Adipocyte (in vitro differentiated cells): Measurements from ENCODE around the gene ANXA5.

Source experiments
- DNase-seq: peaks from one replicate; pipeline ENCODE4 v3.0.0-alpha.2; 2015; ENCODE audit warnings: low read depth
- H3K27me3 ChIP-seq: replicated peaks from 2 replicates; pipeline ENCODE4 v1.7.0; 2013; ENCODE audit warnings: mild to moderate bottlenecking, low read length, moderate library complexity; ENCODE audit not compliant: control insufficient read depth, insufficient read depth
- H3K36me3 ChIP-seq: 2 replicates; pipeline ENCODE4 v1.7.0; 2013; ENCODE audit warnings: low read length, mild to moderate bottlenecking, moderate library complexity; ENCODE audit not compliant: control insufficient read depth, insufficient read depth, severe bottlenecking
- H3K4me1 ChIP-seq: 2 replicates; pipeline ENCODE4 v1.7.0; 2013; ENCODE audit warnings: mild to moderate bottlenecking, low read length, moderate library complexity; ENCODE audit not compliant: control insufficient read depth, insufficient read depth
- H3K4me3 ChIP-seq: 2 replicates; pipeline ENCODE4 v1.7.0; 2013; ENCODE audit warnings: mild to moderate bottlenecking, low read length, moderate library complexity
- H3K9ac ChIP-seq: 2 replicates; pipeline ENCODE4 v1.7.0; 2013; ENCODE audit warnings: mild to moderate bottlenecking, low read length, moderate library complexity
- H3K9me3 ChIP-seq: 2 replicates; pipeline ENCODE4 v1.7.0; 2013; ENCODE audit warnings: mild to moderate bottlenecking, low read length, moderate library complexity; ENCODE audit not compliant: control insufficient read depth

ANXA5 gene

DNA sequence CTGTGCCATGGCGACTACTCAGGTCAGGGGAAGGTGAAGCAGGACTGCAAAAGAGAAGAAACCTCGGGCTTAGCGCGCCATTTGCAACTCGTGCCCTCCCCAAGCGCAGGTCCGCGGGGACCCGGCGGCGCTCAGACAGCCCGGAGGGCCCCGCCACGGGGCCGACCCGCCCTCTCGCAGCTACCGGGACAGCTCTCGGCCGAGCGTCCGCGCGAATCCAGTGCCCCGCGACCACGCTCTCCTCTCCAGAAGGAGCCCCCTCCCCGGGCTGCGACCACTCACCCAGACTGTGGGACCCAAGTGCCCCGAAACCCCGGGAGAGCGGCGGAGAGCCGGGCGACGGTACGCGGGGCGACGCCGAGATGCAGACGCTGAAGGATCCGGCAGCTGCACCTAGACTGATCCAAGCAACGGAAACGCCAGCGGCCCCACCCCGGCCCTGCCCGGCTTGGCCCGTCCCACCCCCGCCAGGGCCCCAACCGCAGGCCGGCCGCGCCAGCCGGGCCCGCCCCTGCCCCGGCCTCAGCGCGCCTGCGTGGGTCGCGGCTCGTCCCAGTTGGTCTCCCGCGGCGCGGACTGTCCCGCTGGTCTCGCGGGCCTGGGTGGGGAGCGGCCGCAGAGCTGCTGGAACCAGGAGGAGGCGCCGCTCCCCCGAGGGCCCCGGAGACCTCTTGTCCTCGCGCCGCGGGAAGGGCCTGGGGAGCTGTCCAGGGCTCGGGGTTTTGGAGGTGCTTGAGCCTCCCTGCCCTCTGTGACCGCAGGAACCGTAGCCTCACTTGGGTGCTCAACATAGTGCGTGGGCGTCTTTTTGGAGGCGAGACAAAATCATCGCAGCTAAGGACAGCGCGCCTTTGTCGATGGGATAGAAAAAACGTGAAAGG, at the start of gene ANXA5:
TSS of gene ANXA5 (minus strand) at position 400 of the 881 bp plus-strand sequence. CDS start at position 9, 391 bp downstream.
- no peaks in the 10 kb centered on the region for H3K27me3 ChIP-seq
- peaks cover 57% of the 10 kb centered on the region for H3K4me1 ChIP-seq
- H3K9ac ChIP-seq: peak within 1 kb of the TSS; percentile 99

DNA sequence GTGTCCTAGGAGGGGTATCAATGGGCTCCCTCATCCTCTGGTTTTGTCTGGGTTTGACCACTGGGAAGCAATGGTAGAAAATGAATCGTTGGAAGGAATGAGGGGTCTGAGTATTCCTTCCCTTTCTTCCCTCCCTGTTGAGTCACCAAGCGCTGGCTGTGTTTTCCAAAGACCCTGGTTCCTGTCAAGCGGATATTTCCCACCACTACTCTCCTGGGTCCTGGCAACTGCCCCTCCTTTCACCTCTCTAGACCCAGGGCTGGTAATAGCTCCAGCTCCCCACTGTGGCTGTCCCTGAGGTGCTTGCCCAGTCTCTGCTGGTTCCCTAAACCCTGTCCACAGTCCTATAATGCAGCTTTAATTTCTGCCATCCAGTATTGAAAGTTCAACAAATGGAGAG, 46.0 kb upstream of the ANXA5 start:
- no peak overlapping the region for H3K9ac ChIP-seq
- H3K4me3 ChIP-seq: no peak overlapping the region
- H3K4me1 ChIP-seq: peaks cover 4% of the 10 kb centered on the region
- no peaks in the 10 kb centered on the region for H3K36me3 ChIP-seq
- H3K27me3 ChIP-seq: no peaks in the 10 kb centered on the region
- no peak for DNase-seq
- H3K9me3 ChIP-seq: no peaks in the 10 kb centered on the region

More for the DNA sequence above, at the start of gene ANXA5:
- H3K9me3 ChIP-seq: no peaks in the 10 kb centered on the region
- peak; percentile 98 for DNase-seq
- H3K4me3 ChIP-seq: peak within 1 kb of the TSS; percentile 93
- H3K36me3 ChIP-seq: peaks cover 17% of the 10 kb centered on the region

DNA sequence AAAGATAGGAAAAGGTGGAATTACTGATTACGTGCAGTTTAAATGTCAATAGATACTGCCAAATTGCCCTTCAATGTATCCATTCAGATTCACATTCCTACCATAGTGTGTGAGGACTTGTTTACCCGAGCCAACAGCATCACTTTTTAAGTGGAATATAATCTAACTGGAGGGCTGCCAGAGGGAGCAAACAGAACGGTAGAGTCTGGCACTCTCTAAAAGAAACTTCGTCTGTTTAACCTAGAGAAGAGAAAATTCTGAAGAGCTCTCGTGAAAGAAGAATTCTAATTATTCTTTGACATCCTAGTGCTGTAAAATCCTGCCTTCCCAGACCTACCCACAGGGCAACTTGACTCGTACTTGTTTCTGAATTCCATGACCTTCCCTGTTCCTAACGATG, 45.0 kb upstream of the ANXA5 start:
- H3K36me3 ChIP-seq: no peaks in the 10 kb centered on the region
- no peaks in the 10 kb centered on the region for H3K27me3 ChIP-seq
- H3K9ac ChIP-seq: no peak overlapping the region
- no peak for DNase-seq
- peaks cover 4% of the 10 kb centered on the region for H3K4me1 ChIP-seq
- no peak overlapping the region for H3K4me3 ChIP-seq
- no peaks in the 10 kb centered on the region for H3K9me3 ChIP-seq

DNA sequence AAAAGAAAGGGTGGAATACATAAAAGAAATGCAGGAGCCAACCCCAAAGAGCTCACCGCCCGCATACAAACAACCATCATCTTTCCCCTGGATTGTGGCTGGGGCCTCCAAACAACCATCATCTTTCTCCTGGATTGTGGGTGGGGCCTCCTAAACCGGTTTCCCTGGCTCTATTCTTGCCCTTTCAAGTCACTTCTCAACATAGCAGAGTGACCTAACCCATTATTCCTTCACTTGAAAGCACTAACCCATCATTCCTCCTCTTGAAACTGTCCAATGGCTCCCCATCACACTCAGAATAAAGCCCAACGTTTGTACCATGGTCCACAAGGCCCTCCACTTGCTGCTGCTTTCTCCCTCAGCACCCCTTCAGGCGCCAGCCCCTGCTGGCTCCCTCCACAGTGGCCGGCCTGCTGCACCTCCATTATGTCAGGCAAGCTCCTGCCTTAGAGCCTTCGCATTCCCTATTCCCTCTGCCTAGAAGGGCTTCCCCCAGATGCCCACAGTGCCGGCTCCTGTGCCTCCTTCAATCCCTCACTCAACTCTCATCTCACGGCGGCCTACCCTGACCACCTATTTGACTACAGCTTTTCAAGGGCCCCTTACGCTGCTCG, 44.1 kb upstream of the ANXA5 start:
- no peaks in the 10 kb centered on the region for H3K9me3 ChIP-seq
- no peaks in the 10 kb centered on the region for H3K36me3 ChIP-seq
- no peaks in the 10 kb centered on the region for H3K27me3 ChIP-seq
- H3K9ac ChIP-seq: no peak overlapping the region
- no peak for DNase-seq
- H3K4me3 ChIP-seq: no peak overlapping the region
- H3K4me1 ChIP-seq: peaks cover 4% of the 10 kb centered on the region

DNA sequence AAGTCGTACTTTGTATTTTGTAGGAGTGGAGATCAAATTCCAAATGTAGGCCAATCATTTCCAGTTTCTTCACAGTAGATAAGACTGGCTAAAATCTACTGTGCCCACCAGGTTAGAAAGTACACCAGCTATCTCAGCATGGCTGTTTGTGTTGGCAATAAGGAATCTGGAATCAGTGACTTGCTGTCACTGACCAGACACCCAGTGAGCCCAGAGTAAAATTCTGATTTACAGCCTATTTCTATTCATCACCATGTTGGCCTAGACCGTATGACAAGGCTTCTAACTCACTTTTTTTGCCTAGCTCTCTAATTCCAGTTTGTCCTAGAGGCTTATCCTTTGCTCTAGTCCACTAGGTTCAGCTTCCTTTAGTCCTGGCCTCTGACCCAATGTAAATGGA, 42.8 kb upstream of the ANXA5 start:
- Histone ChIP-seq H3K9ac (no peak overlapping the region), H3K4me1 (peaks cover 9% of the 10 kb centered on the region), H3K9me3 (no peaks in the 10 kb centered on the region), H3K36me3 (no peaks in the 10 kb centered on the region), H3K4me3 (no peak overlapping the region), H3K27me3 (no peaks in the 10 kb centered on the region)
- no peak for DNase-seq

DNA sequence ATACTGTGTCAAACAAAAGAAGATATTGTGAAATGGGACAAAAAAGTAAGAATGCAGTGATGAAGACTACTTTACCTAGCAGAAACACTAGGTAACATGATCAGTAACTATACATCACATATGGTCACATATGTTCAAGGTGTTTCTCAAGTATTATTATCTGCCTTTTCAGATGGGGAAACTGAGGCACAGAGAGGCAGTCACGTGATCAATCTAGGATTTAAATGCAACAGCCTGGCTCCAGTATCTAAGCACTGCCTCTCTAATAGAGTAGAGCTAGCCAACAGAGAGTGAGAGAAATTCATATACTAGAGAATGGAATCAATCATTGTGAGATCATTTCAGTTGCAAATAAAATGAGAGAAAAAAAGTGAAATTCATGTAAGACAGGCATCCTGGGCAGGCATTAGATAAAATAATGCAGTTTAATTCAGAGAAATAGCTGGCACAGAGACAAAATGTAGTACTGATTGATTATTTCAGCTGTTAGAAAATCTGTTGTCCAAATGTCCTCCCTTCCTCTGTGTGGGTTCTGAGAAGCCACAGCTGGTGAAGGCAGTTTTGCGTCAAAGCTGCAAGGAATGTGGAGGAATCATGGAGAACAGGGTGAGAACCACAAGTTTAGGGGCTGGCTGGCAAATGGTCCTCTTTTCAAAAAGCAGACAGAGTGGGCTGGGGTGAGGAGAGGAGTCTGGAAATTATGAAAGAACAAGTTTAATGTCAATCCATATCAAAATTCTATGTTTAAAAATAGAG, 42.2 kb upstream of the ANXA5 start:
- H3K4me1 ChIP-seq: peaks cover 16% of the 10 kb centered on the region
- no peaks in the 10 kb centered on the region for H3K27me3 ChIP-seq
- no peak overlapping the region for H3K9ac ChIP-seq
- H3K36me3 ChIP-seq: no peaks in the 10 kb centered on the region
- no peak for DNase-seq
- H3K4me3 ChIP-seq: no peak overlapping the region
- no peaks in the 10 kb centered on the region for H3K9me3 ChIP-seq

DNA sequence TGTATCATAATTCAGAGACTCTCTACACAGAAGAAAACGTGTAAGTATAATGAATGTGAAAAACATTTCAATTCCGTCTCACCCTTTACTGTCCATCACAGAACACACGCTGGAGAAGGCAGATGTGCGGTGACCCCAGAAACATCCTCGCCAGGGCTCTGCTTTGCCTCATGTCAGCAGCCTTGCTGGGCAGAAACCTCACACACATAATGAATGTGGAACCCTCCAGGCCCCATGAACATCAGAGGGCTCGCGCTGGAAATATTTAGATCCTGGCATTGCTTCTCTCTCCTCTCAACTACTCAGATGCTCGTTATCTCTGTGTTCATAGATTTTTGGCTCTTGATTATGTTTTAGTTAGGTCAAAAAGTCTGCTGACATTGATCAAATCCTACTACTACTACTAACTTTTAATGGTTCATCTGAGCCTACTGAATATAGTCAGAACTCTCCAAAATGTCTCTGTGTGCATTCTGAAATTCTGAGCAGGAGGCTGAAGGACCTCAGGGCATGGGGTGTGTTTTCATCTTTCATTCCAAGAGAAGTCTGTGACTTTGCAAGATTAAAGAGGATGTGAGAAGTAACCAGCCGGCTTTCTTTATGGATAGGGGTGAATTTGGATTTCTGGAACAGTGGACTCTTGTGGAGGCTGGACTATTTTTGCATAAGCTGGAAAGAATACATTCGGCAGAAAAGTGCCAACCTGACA, 41.2 kb upstream of the ANXA5 start:
- H3K4me3 ChIP-seq: no peak overlapping the region
- no peaks in the 10 kb centered on the region for H3K36me3 ChIP-seq
- no peak for DNase-seq
- H3K9ac ChIP-seq: no peak overlapping the region
- H3K9me3 ChIP-seq: no peaks in the 10 kb centered on the region
- peaks cover 18% of the 10 kb centered on the region for H3K4me1 ChIP-seq
- H3K27me3 ChIP-seq: no peaks in the 10 kb centered on the region

DNA sequence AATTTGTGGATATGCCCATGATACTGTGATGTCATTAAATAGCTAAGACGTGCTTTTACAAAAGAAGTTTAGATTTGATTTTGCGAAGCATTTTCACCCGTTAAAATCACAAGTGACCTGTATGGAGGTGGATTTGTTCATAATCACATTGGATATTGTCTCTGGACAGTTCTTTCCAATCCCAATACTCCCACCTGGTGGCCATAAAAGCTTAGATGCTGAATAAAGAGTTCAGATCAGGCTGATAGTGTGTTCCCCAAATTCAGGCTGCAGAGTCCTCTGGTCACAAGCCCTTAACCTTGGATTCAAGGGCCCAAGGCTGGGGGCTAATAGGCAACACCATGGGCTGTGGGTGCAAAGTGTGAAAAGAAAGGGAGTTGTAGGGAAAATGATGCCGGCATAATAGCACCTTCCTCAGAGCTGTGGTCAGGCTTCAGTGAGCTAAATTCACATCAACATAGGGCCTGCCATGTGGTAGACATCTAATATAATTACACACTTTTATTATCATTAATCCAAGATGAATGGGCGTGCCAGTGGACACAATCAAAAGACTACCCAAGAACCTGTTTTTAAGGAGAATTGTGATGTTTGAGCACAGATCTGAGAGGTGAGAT, 40.1 kb upstream of the ANXA5 start:
- DNase-seq: peak; percentile 90
- Histone ChIP-seq H3K27me3 (no peaks in the 10 kb centered on the region), H3K4me3 (no peak overlapping the region), H3K9ac (no peak overlapping the region), H3K9me3 (no peaks in the 10 kb centered on the region), H3K4me1 (peaks cover 18% of the 10 kb centered on the region), H3K36me3 (no peaks in the 10 kb centered on the region)

DNA sequence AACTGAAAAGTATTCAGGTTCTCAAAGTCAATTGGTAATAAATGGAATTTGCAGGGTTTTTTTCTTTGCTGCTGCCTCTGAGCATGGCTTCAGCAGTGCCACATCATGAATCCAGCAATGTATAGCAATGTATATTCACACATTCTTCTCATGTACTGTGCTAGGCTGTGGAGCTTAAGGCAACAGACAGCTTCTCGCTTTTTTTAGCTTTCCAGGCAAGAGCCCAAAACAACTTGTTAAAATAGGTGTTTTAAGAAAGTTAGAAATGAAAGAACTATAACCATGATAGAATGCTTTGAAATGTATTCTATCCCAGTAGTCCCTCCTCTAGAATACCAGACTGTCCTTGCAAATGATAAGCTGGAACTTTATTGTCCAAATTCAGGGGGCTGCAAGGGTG, 37.8 kb upstream of the ANXA5 start:
- Histone ChIP-seq H3K4me3 (no peak overlapping the region), H3K9me3 (no peaks in the 10 kb centered on the region), H3K27me3 (no peaks in the 10 kb centered on the region), H3K9ac (peak overlapping the region; percentile 5), H3K36me3 (no peaks in the 10 kb centered on the region), H3K4me1 (peaks cover 18% of the 10 kb centered on the region)
- no peak for DNase-seq

DNA sequence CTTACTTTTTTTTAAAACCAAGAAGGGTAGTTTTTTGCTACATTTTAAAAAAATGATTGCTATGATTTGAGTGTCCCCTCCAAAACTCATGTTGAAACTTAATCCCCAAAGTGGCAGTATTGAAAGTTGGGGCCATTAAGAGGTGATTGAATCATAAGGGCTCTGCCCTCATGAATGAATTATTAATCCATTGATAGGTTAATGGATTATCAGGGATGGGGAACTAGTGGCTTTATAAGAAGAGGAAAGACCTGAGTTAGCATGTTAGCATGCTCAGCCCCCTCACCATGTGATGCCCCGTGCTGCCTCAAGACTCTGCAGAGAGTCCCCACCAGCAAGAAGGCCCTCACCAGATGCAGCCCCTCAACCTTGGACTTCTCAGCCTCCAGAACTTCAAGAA, 37.2 kb upstream of the ANXA5 start:
- H3K27me3 ChIP-seq: no peaks in the 10 kb centered on the region
- H3K9me3 ChIP-seq: no peaks in the 10 kb centered on the region
- peak overlapping the region; percentile 5 for H3K9ac ChIP-seq
- no peak for DNase-seq
- H3K4me1 ChIP-seq: peaks cover 17% of the 10 kb centered on the region
- no peak overlapping the region for H3K4me3 ChIP-seq
- no peaks in the 10 kb centered on the region for H3K36me3 ChIP-seq
